CD1c-positive myeloid dendritic cell (primary cell): Measurements from ENCODE around the gene PML.
"Not testable (repeated sequence)": the region's sequence is repeated elsewhere in the genome, so short reads cannot be mapped to it uniquely, and the experiment has no call there.

Source experiments
- DNase-seq: peaks from one replicate; pipeline ENCODE4 v3.0.0-alpha.2; 2016; ENCODE audit errors: extremely low spot score

PML gene

DNA sequence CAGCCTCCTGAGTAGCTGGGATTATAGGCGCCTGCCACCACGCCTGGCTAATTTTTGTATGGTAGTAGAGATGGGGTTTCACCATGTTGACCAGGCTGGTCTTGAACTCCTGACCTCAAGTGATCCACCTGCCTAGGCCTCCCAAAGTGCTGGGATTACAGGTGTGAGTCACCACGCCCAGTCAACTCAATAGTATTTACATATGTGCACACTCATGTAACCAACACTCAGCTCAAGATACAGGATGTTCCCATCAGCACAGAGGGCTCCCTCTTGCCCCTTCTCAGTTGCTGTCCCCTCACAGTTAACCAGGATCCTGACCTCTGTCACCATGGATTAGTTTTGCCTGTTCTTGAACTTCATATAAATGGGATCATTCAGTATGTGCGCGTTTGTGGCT lies 61.8 kb downstream of the PML start:
- DNase-seq: not testable (repeated sequence)

DNA sequence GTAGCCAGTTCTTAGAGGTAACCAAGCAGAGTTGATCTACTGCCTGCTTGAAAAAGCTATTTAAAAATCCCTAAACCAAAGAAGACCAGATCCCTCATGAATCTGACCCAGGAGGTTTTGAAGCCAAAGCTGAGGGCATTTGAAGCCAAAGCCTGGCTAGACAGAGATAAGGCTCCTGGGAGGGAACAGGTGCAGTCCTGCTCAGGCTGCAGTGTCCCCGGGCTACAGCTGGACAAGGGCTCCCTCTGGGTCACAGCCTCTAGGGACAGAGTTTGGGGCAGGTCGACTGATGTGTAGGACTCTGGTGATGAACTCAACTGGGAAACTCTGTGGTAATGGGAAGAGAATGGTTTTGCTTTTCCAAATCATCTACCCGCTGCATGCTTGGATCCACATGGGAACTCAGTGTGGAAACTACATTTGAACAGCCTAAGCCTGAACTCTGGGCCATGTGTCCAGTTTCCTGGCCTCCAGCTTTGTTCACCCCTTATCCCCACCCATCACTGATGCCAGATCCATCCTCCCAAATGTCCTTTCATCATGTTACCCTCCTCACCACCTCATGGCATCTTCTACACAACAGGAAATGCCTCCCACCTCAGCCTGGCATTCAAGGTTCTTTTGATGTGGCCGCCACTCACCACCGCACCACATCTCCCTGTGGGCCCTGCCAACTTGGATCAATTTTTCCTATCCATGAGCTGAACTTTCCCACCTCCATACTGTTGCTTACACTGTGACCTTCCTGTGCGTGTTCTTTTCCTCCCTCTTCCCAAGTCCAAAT lies 64.7 kb downstream of the PML start:
- DNase-seq: not testable (repeated sequence)

DNA sequence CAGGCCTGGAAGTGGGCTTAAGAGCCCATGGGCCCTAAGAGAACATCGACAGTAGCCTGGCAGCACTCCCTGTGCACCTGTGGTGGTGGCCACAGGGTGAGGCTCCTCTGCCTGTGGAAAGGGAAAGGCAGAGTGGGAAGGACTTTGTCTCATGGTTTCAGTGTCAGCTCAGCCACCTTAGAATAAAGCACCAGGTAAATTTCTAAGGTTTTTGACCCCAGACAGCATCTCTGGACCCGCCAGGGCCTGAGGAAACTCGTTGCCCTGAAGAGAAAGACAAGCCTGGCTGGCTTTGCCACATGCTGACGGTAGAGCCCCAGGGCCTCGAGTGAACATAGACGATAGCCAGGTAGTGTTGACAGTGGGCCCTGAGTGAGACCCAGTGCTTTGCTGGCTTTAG lies 65.7 kb downstream of the PML start:
- no peak for DNase-seq

DNA sequence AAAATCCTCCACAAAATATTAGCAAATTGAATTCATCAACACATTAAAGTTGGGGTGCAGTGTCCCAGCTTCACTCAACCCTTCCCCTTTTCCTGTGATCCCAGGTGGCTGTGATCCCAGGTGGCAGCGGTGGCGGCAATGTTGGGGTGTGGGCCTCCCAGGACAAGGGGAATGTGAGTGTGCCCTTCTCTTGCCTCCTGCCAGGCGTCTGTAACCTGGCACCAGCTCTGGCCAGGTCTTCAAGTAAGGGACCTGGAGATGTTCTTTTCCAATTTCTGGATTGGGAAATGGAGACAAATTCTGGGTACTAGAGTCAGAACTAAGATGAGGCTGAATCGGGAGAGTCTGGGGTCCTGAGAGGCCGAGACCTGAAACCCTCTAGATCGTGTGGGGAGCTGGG lies 67.7 kb downstream of the PML start:
- no peak for DNase-seq

DNA sequence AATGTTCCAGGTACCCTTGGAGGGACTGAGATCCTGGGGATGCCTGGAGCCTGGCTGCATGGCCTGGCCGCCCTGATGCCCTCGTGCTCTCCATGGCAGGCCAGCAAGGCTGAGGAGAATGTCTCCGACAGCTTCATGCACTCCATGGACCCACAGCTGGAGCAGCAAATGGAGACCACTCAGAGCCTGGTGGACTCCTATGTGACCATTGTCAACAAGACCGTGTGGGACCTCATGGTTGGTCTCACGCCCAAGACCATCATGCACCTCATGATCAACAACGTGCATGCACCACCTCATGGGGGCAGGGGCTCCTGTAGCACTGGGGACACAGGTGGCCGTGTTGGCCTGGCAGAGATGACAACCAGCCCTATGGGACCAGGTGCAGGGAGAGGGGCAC lies 68.2 kb downstream of the PML start:
- DNase-seq: no peak

DNA sequence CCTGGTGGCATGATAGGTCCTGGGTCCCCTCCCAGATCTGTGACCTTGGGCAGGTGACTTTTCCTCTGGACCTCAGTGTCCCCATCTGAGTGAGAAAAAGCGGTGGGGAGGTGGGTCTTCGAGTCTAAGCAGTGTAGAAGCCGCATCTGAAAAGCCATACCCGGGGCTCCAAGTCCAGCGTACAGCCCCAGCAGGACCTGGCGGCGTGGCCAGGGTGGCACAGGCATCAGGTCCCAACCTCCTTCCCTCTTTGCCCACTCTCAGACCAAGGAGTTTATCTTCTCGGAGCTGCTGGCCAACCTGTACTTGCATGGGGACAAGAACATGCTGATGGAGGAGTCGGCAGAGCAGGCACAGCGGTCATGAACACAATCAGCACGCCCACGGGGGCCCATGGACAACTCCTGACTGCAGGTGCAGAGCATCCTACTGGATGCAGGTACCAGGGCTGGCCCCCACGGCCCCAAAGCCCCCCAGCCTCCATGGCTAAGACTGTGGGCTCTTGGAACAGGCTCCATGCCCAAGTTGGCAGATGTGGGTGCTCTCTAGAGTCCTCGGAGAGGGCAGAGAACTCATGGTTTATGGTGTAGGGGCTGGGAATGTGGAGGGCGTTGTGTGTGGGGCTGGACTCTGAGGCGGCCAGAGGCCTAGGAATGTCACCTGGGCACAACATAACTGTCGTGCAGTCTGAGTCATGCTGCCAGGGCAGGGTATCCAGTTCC lies 69.1 kb downstream of the PML start:
- not testable (repeated sequence) for DNase-seq

DNA sequence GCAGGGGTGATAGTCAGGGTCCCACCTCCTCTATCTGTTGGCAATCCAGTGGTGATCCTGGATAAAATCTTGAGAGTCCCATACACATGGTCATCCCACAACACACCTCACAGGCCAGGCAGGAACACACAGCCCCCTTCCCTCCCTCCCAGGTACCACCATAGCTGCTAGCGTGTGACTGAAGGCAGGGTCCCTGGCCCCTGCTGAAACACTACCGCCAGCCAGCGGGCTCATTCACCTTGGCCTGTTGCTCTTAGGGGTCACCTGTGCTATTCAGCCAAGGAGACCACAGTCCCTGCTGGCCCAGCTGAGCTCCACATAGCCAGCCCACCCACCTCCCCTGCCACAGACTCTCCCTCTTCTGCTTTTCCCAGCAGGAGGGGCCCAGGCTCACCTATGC lies 69.7 kb downstream of the PML start:
- DNase-seq: not testable (repeated sequence)

DNA sequence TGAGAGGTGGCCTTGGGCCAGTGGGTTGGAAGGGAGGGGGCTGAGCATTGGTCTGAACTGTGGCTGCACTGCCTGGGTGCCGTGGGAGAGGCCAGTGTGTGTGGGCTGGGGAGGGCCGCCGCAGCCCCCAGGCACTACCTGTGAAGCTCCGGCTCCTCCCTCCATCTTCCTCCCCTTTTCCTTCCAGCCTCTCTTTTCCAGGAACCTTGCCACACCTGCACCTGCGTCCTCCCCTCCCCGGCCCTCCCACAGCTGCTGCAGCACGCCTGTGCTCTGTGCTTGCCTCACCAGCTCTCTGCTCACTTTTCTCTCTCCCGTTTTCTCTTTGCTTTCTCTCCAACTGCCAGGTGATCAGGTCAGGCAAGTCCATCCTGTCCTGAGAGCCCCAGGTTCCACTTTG lies 70.3 kb downstream of the PML start:
- not testable (repeated sequence) for DNase-seq

DNA sequence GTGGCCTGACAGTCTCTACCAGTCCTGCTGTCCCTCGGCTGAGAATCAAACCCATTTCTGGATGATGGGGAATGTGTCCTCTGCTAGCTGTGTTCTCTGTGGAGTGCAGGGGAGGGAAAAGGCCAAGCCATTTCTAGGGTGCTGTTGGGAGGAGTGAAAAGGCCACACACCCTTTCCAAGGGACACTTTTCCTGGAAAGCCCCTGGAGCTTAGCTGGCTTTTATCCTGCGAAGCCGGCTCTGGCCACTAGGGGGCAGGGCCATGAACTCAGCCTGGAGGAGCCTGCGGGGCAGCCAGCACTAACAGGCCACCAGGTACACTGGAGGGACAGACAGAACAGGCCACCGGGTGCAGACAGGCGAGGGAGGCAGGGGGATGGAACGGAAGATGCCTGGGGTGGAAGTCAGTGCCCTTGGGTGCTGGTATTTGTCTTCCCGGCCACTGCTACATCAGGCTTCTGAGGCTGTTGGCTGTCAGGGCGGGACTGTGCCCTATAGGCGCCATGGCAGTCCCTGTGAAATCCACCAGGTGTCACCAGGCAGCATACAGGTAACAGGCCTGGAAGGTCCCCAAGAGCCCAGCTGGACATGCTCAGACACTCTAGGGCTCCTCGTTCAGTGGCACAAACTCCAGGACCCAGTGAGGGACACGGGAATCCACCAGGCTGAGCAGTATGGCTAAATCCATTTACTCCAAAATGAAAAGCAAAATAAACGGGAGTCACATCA lies 71.3 kb downstream of the PML start:
- not testable (repeated sequence) for DNase-seq

DNA sequence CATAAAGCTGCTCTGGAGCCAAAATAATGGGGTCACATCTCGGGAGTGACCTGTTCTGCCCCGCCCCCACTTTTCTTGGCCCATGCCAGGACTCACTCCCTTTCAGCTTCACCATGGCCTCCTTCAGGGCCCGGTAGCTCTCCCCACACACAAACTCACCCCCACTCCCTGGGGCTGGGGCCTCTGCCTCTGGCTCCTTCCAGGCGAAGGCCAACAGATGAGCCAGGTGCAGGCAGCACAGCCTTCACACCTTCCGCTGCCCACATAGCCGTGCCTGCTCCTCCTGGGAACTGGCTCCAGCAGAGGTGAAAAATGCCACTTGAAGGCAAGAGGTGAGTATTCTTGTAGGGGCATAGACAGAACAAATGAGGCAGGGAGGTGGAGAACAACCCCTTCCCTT lies 77.1 kb downstream of the PML start:
- DNase-seq: not testable (repeated sequence)

DNA sequence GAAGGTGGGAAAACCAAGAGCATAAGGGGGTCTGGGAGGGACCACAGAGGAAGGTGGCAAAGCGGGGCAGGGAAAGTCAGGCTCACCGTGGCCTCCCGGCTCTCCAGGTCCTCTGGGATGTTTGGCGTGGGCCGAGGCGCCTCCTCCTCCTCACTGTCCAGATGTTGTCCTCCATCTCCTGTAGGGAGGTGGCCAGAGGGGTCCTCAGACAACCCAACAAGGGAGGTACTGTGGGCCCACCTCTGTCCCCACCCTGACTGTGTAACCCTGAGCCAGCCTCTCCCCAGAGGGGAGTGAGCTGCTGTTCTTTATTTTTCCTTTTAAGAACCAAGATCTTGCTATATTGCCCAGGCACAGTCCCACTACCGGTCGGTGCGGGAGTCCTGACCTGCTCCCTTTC lies 77.6 kb downstream of the PML start:
- not testable (repeated sequence) for DNase-seq

DNA sequence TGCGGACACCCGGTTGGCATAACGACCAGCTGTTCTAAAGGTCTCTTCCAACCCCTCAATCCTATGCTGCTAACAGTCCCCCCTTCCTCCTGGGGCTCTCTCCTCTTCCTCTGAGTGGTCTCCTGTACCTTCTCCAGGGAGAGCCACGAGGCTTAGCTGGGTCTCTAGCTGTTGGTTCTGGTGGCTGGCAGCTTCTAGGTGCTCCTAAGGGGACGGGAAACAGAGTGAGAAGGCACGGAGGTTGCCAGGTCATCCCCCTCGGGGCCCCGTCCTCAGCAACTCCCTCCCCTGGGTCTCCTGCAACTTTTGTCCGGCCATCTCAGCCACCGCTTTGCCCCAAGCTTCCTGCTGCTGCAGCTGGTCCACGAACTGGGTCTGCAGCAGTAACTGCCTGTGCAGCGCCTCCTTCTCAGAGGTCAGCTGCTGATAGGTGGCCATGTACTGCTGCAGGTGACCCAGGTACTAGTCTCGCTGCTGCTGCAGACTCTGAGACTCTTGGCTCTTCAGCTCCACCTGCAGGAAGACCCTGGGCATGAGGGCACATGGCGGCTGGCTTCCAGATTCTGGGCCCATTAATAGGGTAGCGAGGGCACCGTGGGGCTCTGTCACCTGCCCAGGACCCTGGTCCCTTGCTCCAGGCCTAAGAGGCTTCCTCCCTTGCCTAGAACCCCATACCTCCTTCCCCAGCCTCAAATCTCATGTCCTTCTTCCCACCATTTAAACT lies 78.3 kb downstream of the PML start:
- DNase-seq: not testable (repeated sequence)

DNA sequence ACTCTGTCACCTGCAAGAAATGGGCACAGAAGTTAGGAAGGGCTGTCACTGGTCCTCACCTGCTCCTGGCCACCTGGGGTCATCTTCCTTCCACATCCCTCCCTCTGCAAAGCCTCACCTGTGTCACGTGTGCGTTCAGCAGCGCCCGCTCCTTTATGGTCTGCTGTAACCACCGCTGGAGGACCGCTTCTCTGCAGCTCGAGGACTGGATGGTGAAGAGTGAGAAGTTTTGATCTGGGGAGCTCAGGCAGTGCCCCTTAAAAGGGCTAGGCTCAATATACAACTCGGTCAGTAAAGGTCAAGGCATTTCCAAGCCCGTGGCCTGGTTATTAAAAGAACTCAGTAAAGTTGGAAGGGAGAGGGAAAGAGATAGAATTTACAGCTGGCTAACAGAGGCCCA lies 81.3 kb downstream of the PML start:
- DNase-seq: not testable (repeated sequence)

DNA sequence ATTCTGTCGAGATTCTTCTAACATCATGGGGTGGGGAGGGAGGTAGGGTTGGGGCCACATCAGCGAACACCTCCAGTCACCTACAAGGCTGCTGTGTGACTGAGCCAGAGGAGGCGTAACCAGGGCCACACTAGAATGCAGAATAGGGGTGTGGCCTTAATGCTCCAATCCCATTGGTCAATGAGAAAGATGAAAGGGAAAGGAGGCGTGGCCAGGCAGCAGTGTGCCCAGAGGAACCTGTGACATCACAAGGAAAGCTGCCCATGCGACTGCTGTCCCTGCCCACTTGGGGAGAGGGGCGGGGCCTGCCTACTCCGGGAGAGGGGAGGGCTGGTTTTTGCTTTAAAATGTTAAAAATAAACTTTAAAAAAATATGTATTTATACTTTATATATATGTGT lies 87.9 kb downstream of the PML start, which contains the start of gene GOLGA6A:
TSS of gene GOLGA6A (minus strand) at position 101 of the 400 bp plus-strand sequence. CDS start at position 60, 41 bp downstream.
- DNase-seq: not testable (repeated sequence)

DNA sequence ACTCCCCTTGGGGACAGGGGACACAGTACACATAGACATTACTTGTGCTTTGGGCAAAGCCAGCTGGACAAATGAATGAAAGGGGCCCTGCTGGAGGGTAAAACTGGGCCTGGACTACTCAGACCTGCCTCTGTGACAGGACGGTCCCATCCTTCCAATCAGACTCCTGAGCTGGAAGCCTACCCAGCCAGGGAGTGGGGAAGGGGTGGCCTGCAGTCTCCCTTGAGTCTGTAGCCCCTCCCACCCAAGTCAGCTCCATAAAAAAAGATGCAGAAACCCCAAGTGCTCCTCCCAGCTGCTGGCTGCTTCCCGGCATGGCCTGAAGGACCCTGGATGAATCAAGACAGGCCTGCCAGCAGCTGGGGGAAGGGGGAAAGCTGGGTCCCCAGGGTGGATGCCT lies 100.1 kb downstream of the PML start:
- DNase-seq: not testable (repeated sequence)

DNA sequence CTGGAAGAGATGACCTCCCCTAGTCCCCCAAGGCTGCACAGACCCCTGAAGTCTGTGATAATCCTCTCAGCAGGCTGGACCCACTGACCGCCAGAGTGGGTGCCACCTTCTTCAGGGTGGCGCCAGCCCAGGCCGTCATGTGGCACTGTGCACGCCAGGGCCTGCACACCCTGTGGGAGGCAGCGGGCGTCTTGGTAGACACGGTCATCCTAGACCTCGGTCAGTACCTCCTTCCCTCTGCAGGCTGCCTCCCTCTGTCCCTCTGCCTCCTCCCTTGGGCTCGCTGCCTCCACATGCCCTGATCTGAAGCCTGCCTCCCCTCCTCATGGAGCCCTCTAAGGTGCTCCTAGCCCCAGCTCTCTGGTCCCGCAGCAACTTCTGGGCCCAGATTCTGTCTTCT lies 101.1 kb downstream of the PML start:
- DNase-seq: not testable (repeated sequence)

DNA sequence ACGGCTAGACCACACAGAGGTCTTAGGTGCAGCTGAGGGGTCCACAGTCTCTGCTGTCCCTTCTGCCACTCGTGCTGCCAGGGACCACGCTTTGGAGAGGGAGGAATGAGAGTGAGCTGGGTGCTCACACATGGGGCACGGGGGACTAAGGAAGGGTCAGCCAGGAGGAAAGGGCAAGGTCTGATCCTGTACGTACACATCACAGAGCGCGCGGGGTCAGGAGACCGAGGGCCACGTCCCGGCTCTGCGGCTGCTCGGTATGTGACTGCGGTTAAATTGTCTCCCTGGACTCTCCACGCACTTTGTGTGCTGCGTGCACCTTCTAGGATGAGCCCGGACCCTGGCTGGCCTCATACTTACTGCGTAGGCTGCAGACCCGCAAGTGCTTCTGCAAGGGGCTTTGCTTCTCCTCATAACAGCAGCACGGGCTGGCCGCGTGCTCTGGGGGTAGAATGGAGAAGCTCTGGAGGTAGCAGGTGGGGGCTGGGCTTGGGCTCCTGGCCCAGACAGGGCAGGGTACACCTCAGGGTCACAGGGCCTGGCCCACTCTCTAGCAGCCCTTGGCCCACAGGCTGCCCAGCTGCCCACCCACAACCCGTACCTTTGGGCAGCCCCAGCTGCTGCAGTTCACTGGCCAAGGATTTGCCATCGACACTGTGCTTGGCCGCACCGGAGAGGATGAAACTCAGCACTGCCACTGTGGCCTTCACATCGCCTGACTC lies 102.4 kb downstream of the PML start:
- not testable (repeated sequence) for DNase-seq
